ENCODE measurements around the gene PPM1L. TPM values are rescaled to one million over a fixed set of nuclear protein-coding genes. Genes with fewer than 3 reads are reported as not detected.

Gene PPM1L
- polyA plus RNA-seq, 3 donors = 5.5 to 9.9 (median 7.8) TPM

GRCh38 chr3:160815280-160815679, 59.2 kb downstream of the PPM1L start:
- Mint-ChIP-seq H3K4me3 (no peak overlapping the region), H3K27me3 (ENCODE audit: low read depth in 3 of 3) (no peaks in the 10 kb centered on the region), H3K27ac (no peak overlapping the region), H3K4me1 (peaks cover 2% of the 10 kb centered on the region), H3K9me3 (peaks cover 0 to 2% (median 0%) of the 10 kb centered on the region in 7 donors), H3K36me3 (peaks cover 2% of the 10 kb centered on the region in 2 donors)
- Histone ChIP-seq H4K20me1 (ENCODE audit: insufficient read depth, low read length) (no peaks in the 10 kb centered on the region), H3K9ac (ENCODE audit: insufficient read depth, low read length, poor library complexity, severe bottlenecking) (no peak overlapping the region), H3K27ac (ENCODE audit: low read depth in 1 of 2, low read length in 2 of 2) (no peak overlapping the region), H3K36me3 (replicated peaks in 1 of 2; ENCODE audit: control insufficient read depth in 1 of 2, insufficient read depth in 2 of 2, low read length in 2 of 2) (no peaks in the 10 kb centered on the region), H3K79me2 (ENCODE audit: insufficient read depth, low read length) (no peaks in the 10 kb centered on the region), H2AFZ (ENCODE audit: insufficient read depth, low read depth, low read length, poor library complexity, severe bottlenecking) (no peak overlapping the region), H3K27me3 (ENCODE audit: control insufficient read depth in 2 of 2, insufficient read depth in 2 of 2, low read length in 2 of 2) (no peaks in the 10 kb centered on the region), H3K4me1 (ENCODE audit: control insufficient read depth in 1 of 2, insufficient read depth in 2 of 2, low read length in 2 of 2) (no peaks in the 10 kb centered on the region), H3K9me3 (replicated peaks in 1 of 2; ENCODE audit: control insufficient read depth in 1 of 2, insufficient read depth in 1 of 2, low read length in 2 of 2) (no peaks in the 10 kb centered on the region), H3K4me2 (replicated peaks; ENCODE audit: extremely low read depth, low read length, poor library complexity, severe bottlenecking) (no peak overlapping the region), H3K4me3 (replicated peaks in 1 of 3; ENCODE audit: low read depth in 2 of 3, low read length in 3 of 3) (no peak overlapping the region)
- no peak for DNase-seq
- intact Hi-C loops (cut with micrococcal nuclease) = no loop called here
- TF ChIP-seq CTCF (IDR thresholded peaks at IDR 0.05) = no peak
- WGBS (ENCODE audit: insufficient coverage) = no CpG with 5 or more reads among the region's 1 CpG

GRCh38 chr3:160820022-160820421, 64.0 kb downstream of the PPM1L start:
- Histone ChIP-seq H2AFZ (ENCODE audit: insufficient read depth, low read depth, low read length, poor library complexity, severe bottlenecking) (no peak overlapping the region), H3K9ac (ENCODE audit: insufficient read depth, low read length, poor library complexity, severe bottlenecking) (no peak overlapping the region), H3K4me2 (replicated peaks; ENCODE audit: extremely low read depth, low read length, poor library complexity, severe bottlenecking) (no peak overlapping the region), H3K4me1 (ENCODE audit: control insufficient read depth in 1 of 2, insufficient read depth in 2 of 2, low read length in 2 of 2) (no peaks in the 10 kb centered on the region), H3K36me3 (replicated peaks in 1 of 2; ENCODE audit: control insufficient read depth in 1 of 2, insufficient read depth in 2 of 2, low read length in 2 of 2) (no peaks in the 10 kb centered on the region), H3K4me3 (replicated peaks in 1 of 3; ENCODE audit: low read depth in 2 of 3, low read length in 3 of 3) (no peak overlapping the region), H3K79me2 (ENCODE audit: insufficient read depth, low read length) (no peaks in the 10 kb centered on the region), H4K20me1 (ENCODE audit: insufficient read depth, low read length) (no peaks in the 10 kb centered on the region), H3K27ac (ENCODE audit: low read depth in 1 of 2, low read length in 2 of 2) (no peak overlapping the region), H3K9me3 (replicated peaks in 1 of 2; ENCODE audit: control insufficient read depth in 1 of 2, insufficient read depth in 1 of 2, low read length in 2 of 2) (no peaks in the 10 kb centered on the region), H3K27me3 (ENCODE audit: control insufficient read depth in 2 of 2, insufficient read depth in 2 of 2, low read length in 2 of 2) (no peaks in the 10 kb centered on the region)
- intact Hi-C loops (cut with micrococcal nuclease) = no loop called here
- Mint-ChIP-seq H3K9me3 (peaks cover 0 to 2% (median 0%) of the 10 kb centered on the region in 7 donors), H3K27ac (no peak overlapping the region), H3K4me1 (peaks cover 2% of the 10 kb centered on the region), H3K4me3 (no peak overlapping the region), H3K36me3 (peaks cover 0 to 2% of the 10 kb centered on the region in 2 donors), H3K27me3 (ENCODE audit: low read depth in 3 of 3) (no peaks in the 10 kb centered on the region)
- no peak for TF ChIP-seq CTCF (IDR thresholded peaks at IDR 0.05)
- 100% methylated on average over 1 of the region's 1 CpG for WGBS (ENCODE audit: insufficient coverage)
- no peak for DNase-seq
